Measurements from ENCODE around the gene DSCAML1. TPM values are rescaled to one million over a fixed set of nuclear protein-coding genes. Genes with fewer than 3 reads are reported as not detected.

The DSCAML1 gene
- total and polyA plus RNA-seq, 10 of the 15 experiments (the other 5 are each of a cell fraction or from before 2014, with no cell fraction given) = 0.03 to 0.18 (median 0.06) TPM; not detected in 1

DNA sequence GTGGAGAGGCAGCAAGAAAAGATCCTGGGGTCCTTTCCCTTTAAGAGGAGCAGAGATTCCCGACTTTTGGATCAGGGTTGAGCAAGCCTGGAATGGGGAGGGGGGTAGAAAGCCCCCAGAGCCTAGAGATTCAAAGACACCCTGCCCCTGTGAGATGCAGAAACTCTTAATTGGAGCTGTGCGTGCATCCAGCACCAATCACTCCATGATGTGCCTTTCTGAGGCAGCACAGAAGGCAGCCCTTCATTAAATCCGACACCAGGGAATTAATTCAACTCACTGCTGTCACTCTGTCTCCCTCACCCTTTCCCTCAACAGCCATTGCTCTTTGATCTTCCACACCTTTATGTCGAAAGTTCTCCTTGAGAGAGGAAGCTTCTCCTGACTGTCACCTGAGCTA lies 43.0 kb downstream of the DSCAML1 start:
- in situ Hi-C loops (cut with MboI) = no loop called here
- FAIRE-seq (no peak), DNase-seq (ENCODE audit: low read depth, low spot score) (no peak), ATAC-seq (no peak)
- intact Hi-C loops (cut with micrococcal nuclease; ENCODE audit: unreplicated experiment) = no loop called here
- H4K20me1 ChIP-seq (ENCODE audit: control insufficient read depth, insufficient read depth) = no peaks in the 10 kb centered on the region
- BruUV-seq (replicated peaks) = no TSS peak
- ChIA-PET SMC1A (ENCODE audit: uncharacterized antibody, unreplicated experiment) (interaction anchor here (1.0 kb wide), 1 partner anchor 54 kb away, joined by 4 read pairs; no protein-coding TSS in a partner anchor), POLR2A (no interaction called here), RAD21 (ENCODE audit: unreplicated experiment) (no interaction called here), CTCF (interaction anchor here (1.2 kb wide), 1 partner anchor 328 kb away, joined by 3 read pairs; no protein-coding TSS in a partner anchor)
- H3K4me1 ChIP-seq (ENCODE audit: control insufficient read depth, insufficient read depth, low read length) = no peaks in the 10 kb centered on the region
- H3K9ac ChIP-seq (ENCODE audit: control insufficient read depth, insufficient read depth, low read length) = no peak overlapping the region
- H3K9me3 ChIP-seq (replicated peaks; ENCODE audit: control insufficient read depth, insufficient read depth, low read length) = no peaks in the 10 kb centered on the region
- H3K27ac ChIP-seq (ENCODE audit: control insufficient read depth, insufficient read depth) = no peak overlapping the region
- TF ChIP-seq GATAD2B (conservative IDR thresholded peaks at IDR 0.05; ENCODE audit: low read depth) (no peak), PML (IDR thresholded peaks at IDR 0.05; ENCODE audit: low read length) (no peak), NBN (IDR thresholded peaks at IDR 0.05) (no peak), ZSCAN29 (IDR thresholded peaks at IDR 0.05) (no peak), IKZF1 (conservative IDR thresholded peaks at IDR 0.05) (no peak), TCF3 (IDR thresholded peaks at IDR 0.05; ENCODE audit: borderline replicate concordance, insufficient read depth, low read depth, low read length) (no peak), EP300 (IDR thresholded peaks at IDR 0.05; ENCODE audit: borderline replicate concordance in 1 of 2, control insufficient read depth in 1 of 2, low read depth in 2 of 2, low read length in 2 of 2) (no peak), ESRRA (IDR thresholded peaks at IDR 0.05; ENCODE audit: low read length) (no peak), ZNF217 (IDR thresholded peaks at IDR 0.05) (no peak), ZBED1 (IDR thresholded peaks at IDR 0.05; ENCODE audit: borderline replicate concordance) (no peak), POLR2A (IDR thresholded peaks at IDR 0.05; ENCODE audit: low read depth, low read length) (no peak), TCF7 (IDR thresholded peaks at IDR 0.05; ENCODE audit: borderline replicate concordance) (no peak)
- TF ChIP-seq, protein P1, sequence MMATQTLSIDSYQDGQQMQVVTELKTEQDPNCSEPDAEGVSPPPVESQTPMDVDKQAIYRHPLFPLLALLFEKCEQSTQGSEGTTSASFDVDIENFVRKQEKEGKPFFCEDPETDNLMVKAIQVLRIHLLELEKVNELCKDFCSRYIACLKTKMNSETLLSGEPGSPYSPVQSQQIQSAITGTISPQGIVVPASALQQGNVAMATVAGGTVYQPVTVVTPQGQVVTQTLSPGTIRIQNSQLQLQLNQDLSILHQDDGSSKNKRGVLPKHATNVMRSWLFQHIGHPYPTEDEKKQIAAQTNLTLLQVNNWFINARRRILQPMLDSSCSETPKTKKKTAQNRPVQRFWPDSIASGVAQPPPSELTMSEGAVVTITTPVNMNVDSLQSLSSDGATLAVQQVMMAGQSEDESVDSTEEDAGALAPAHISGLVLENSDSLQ (IDR thresholded peaks at IDR 0.05) = no peak
- TF ChIP-seq, protein P2, sequence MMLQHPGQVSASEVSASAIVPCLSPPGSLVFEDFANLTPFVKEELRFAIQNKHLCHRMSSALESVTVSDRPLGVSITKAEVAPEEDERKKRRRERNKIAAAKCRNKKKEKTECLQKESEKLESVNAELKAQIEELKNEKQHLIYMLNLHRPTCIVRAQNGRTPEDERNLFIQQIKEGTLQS (IDR thresholded peaks at IDR 0.05; ENCODE audit: borderline replicate concordance, extremely low read depth, low read depth, low read length) = no peak
- TF ChIP-seq, protein P3, sequence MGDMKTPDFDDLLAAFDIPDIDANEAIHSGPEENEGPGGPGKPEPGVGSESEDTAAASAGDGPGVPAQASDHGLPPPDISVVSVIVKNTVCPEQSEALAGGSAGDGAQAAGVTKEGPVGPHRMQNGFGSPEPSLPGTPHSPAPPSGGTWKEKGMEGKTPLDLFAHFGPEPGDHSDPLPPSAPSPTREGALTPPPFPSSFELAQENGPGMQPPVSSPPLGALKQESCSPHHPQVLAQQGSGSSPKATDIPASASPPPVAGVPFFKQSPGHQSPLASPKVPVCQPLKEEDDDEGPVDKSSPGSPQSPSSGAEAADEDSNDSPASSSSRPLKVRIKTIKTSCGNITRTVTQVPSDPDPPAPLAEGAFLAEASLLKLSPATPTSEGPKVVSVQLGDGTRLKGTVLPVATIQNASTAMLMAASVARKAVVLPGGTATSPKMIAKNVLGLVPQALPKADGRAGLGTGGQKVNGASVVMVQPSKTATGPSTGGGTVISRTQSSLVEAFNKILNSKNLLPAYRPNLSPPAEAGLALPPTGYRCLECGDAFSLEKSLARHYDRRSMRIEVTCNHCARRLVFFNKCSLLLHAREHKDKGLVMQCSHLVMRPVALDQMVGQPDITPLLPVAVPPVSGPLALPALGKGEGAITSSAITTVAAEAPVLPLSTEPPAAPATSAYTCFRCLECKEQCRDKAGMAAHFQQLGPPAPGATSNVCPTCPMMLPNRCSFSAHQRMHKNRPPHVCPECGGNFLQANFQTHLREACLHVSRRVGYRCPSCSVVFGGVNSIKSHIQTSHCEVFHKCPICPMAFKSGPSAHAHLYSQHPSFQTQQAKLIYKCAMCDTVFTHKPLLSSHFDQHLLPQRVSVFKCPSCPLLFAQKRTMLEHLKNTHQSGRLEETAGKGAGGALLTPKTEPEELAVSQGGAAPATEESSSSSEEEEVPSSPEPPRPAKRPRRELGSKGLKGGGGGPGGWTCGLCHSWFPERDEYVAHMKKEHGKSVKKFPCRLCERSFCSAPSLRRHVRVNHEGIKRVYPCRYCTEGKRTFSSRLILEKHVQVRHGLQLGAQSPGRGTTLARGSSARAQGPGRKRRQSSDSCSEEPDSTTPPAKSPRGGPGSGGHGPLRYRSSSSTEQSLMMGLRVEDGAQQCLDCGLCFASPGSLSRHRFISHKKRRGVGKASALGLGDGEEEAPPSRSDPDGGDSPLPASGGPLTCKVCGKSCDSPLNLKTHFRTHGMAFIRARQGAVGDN (IDR thresholded peaks at IDR 0.05) = no peak
- no peaks in the 10 kb centered on the region for H3K79me2 ChIP-seq (ENCODE audit: control insufficient read depth, insufficient read depth, low read length)
- WGBS (ENCODE audit: insufficient coverage, insufficient replicate concordance, low lambda C conversion rate, missing lambda C conversion rate) = 4% methylated on average over 4 of the region's 4 CpGs
- peaks cover 2 to 4% of the 10 kb centered on the region in 2 experiments for H3K27me3 ChIP-seq (replicated peaks in 1 of 2; ENCODE audit: control insufficient read depth in 2 of 2, insufficient read depth in 2 of 2, low read length in 1 of 2)
- H3K4me2 ChIP-seq (ENCODE audit: control insufficient read depth, insufficient read depth) = no peak overlapping the region
- H3K36me3 ChIP-seq (ENCODE audit: control insufficient read depth in 2 of 2, insufficient read depth in 2 of 2, low read length in 1 of 2) = no peaks in the 10 kb centered on the region
- no peak overlapping the region for H2AFZ ChIP-seq (ENCODE audit: control insufficient read depth, low read depth, low read length)
- H3K4me3 ChIP-seq = no peak overlapping the region

All from GM12878 (cell line).